ENCODE results near the gene RAB44. TPM values are rescaled to one million over a fixed set of nuclear protein-coding genes. Genes with fewer than 3 reads are reported as not detected.

The RAB44 gene
- total and polyA plus RNA-seq, 2 donors from 2014 or later: 1.5 TPM; not detected in 1

- intact Hi-C loops (cut with DNase I): no loop called here
- H3K27ac ChIP-seq (ENCODE audit: low read depth in 2 of 2, low read length in 2 of 2): no peak overlapping the region
- FAIRE-seq: no peak
Measured at GRCh38 chr6:36737043-36737785, 39.6 kb downstream of the RAB44 start.

GRCh38 chr6:36738108-36738507 is 40.5 kb downstream of the RAB44 start:
- no peak for FAIRE-seq
- no peak for DNase-seq
- Histone ChIP-seq H3K4me3 (ENCODE audit: low read length in 3 of 3) (no peak overlapping the region), H3K9ac (ENCODE audit: low read length in 3 of 3) (no peak overlapping the region), H3K4me1 (ENCODE audit: control insufficient read depth in 2 of 3, insufficient read depth in 2 of 3, low read depth in 1 of 3, low read length in 3 of 3) (no peaks in the 10 kb centered on the region), H3K27ac (ENCODE audit: low read depth in 2 of 2, low read length in 2 of 2) (no peak overlapping the region), H3K36me3 (ENCODE audit: control insufficient read depth in 2 of 3, insufficient read depth in 3 of 3, low read length in 3 of 3) (no peaks in the 10 kb centered on the region), H3K27me3 (ENCODE audit: control insufficient read depth, insufficient read depth, low read length) (no peaks in the 10 kb centered on the region), H3K9me3 (ENCODE audit: control insufficient read depth in 2 of 3, insufficient read depth in 1 of 3, low read length in 3 of 3) (no peaks in the 10 kb centered on the region)
- intact Hi-C loops (cut with DNase I): no loop called here
- TF ChIP-seq CTCF (IDR thresholded peaks at IDR 0.05; ENCODE audit: borderline replicate concordance, extremely low read depth, insufficient read depth): no peak

More at GRCh38 chr6:36737043-36737785, 39.6 kb downstream of the RAB44 start:
- no peak for TF ChIP-seq CTCF (IDR thresholded peaks at IDR 0.05; ENCODE audit: borderline replicate concordance, extremely low read depth, insufficient read depth)
- Histone ChIP-seq H3K27me3 (ENCODE audit: control insufficient read depth, insufficient read depth, low read length) (no peaks in the 10 kb centered on the region), H3K4me1 (ENCODE audit: control insufficient read depth in 2 of 3, insufficient read depth in 2 of 3, low read depth in 1 of 3, low read length in 3 of 3) (no peaks in the 10 kb centered on the region), H3K9ac (ENCODE audit: low read length in 3 of 3) (no peak overlapping the region), H3K36me3 (ENCODE audit: control insufficient read depth in 2 of 3, insufficient read depth in 3 of 3, low read length in 3 of 3) (no peaks in the 10 kb centered on the region), H3K9me3 (ENCODE audit: control insufficient read depth in 2 of 3, insufficient read depth in 1 of 3, low read length in 3 of 3) (no peaks in the 10 kb centered on the region), H3K4me3 (ENCODE audit: low read length in 3 of 3) (no peak overlapping the region)
- no peak for DNase-seq

GRCh38 chr6:36739947-36740817 is 42.6 kb downstream of the RAB44 start:
- Histone ChIP-seq H3K36me3 (ENCODE audit: control insufficient read depth in 2 of 3, insufficient read depth in 3 of 3, low read length in 3 of 3) (no peaks in the 10 kb centered on the region), H3K27me3 (ENCODE audit: control insufficient read depth, insufficient read depth, low read length) (no peaks in the 10 kb centered on the region), H3K27ac (ENCODE audit: low read depth in 2 of 2, low read length in 2 of 2) (peak overlapping the region in 1 of 2 donors; percentile 51), H3K4me3 (ENCODE audit: low read length in 3 of 3) (no peak overlapping the region), H3K4me1 (ENCODE audit: control insufficient read depth in 2 of 3, insufficient read depth in 2 of 3, low read depth in 1 of 3, low read length in 3 of 3) (no peaks in the 10 kb centered on the region), H3K9ac (ENCODE audit: low read length in 3 of 3) (no peak overlapping the region), H3K9me3 (ENCODE audit: control insufficient read depth in 2 of 3, insufficient read depth in 1 of 3, low read length in 3 of 3) (no peaks in the 10 kb centered on the region)
- intact Hi-C loops (cut with DNase I): loop anchor here (10.0 kb wide), 1 partner anchor 45 kb away; the partner anchor contains the start of gene RAB44
- no peak for DNase-seq
- TF ChIP-seq CTCF (IDR thresholded peaks at IDR 0.05; ENCODE audit: borderline replicate concordance, extremely low read depth, insufficient read depth): no peak
- FAIRE-seq: no peak
